ENCODE measurements around the gene TUBA1C. TPM values are rescaled to one million over a fixed set of nuclear protein-coding genes. Genes with fewer than 3 reads are reported as not detected.
A peak's percentile ranks its signal among the peaks of the same experiment; 100 is the strongest.

The TUBA1C gene
- total RNA-seq = 50.9 TPM
- long read RNA-seq, transcript TUBA1C-201 (4 exons, 3,001 nt) = major isoform, 11 of 18 reads
- long read RNA-seq, partial matches to known transcripts = 6 of 18 reads
- long read RNA-seq, other reads (novel, unspliced or antisense) = 1 of 18 reads

GRCh38 chr12:49264873-49265792 lies at the start of gene TUBA1C:
Gene TUBA1C (plus strand): TSS chr12:49265082. CDS start chr12:49265182, 100 bp downstream.
- DNase-seq (peak; percentile 95), ATAC-seq (ENCODE audit: poor library complexity) (peak; percentile 97)
- intact Hi-C loops (cut with DNase I) = no loop called here

- no peak for DNase-seq
- intact Hi-C loops (cut with DNase I) = no loop called here
- ATAC-seq (ENCODE audit: poor library complexity) = no peak
Observed at GRCh38 chr12:49219417-49220026, 45.4 kb upstream of the TUBA1C start.

GRCh38 chr12:49220972-49221371 lies 43.9 kb upstream of the TUBA1C start:
- ATAC-seq (ENCODE audit: poor library complexity) (peak; percentile 8), DNase-seq (no peak)
- intact Hi-C loops (cut with DNase I) = no loop called here

GRCh38 chr12:49223122-49223521 lies 41.8 kb upstream of the TUBA1C start:
- intact Hi-C loops (cut with DNase I) = no loop called here
- ATAC-seq (ENCODE audit: poor library complexity) (no peak), DNase-seq (no peak)

GRCh38 chr12:49223590-49224369 lies 41.1 kb upstream of the TUBA1C start:
- intact Hi-C loops (cut with DNase I) = no loop called here
- no peak for ATAC-seq (ENCODE audit: poor library complexity)
- DNase-seq = no peak

- DNase-seq = no peak
- intact Hi-C loops (cut with DNase I) = no loop called here
- ATAC-seq (ENCODE audit: poor library complexity) = peak; percentile 21
Observed at GRCh38 chr12:49225576-49226166, 39.2 kb upstream of the TUBA1C start.

GRCh38 chr12:49227713-49228112 lies 37.2 kb upstream of the TUBA1C start:
- DNase-seq (no peak), ATAC-seq (ENCODE audit: poor library complexity) (no peak)
- intact Hi-C loops (cut with DNase I) = no loop called here

GRCh38 chr12:49228653-49229052 lies 36.2 kb upstream of the TUBA1C start:
- DNase-seq (no peak), ATAC-seq (ENCODE audit: poor library complexity) (no peak)
- intact Hi-C loops (cut with DNase I) = no loop called here

GRCh38 chr12:49230176-49230804 lies 34.6 kb upstream of the TUBA1C start:
- intact Hi-C loops (cut with DNase I) = loop anchor here (5.0 kb wide), 1 partner anchor 98 kb away; the partner anchor contains the start of gene TUBA1B
- DNase-seq = no peak
- no peak for ATAC-seq (ENCODE audit: poor library complexity)

- DNase-seq (no peak), ATAC-seq (ENCODE audit: poor library complexity) (no peak)
- intact Hi-C loops (cut with DNase I) = loop anchor here (5.0 kb wide), 1 partner anchor 98 kb away; the partner anchor contains the start of gene TUBA1B
Observed at GRCh38 chr12:49230805-49231194, 34.1 kb upstream of the TUBA1C start.

- intact Hi-C loops (cut with DNase I) = loop anchor here (5.0 kb wide), 1 partner anchor 100 kb away; the partner anchor contains the start of gene TUBA1B
- ATAC-seq (ENCODE audit: poor library complexity) (no peak), DNase-seq (no peak)
Observed at GRCh38 chr12:49231878-49232655, 32.8 kb upstream of the TUBA1C start.

- ATAC-seq (ENCODE audit: poor library complexity) (peak; percentile 81), DNase-seq (peak; percentile 81)
- intact Hi-C loops (cut with DNase I) = loop anchor here (5.0 kb wide), 1 partner anchor 101 kb away; the partner anchor contains the start of gene TUBA1B
Observed at GRCh38 chr12:49232940-49233841, 31.7 kb upstream of the TUBA1C start.

GRCh38 chr12:49233842-49234526 lies 30.9 kb upstream of the TUBA1C start:
- intact Hi-C loops (cut with DNase I) = loop anchor here (2.0 to 5.0 kb wide), 2 partner anchors 45 to 102 kb away; partner anchors contain the start of genes TUBA1A and TUBA1B
- ATAC-seq (ENCODE audit: poor library complexity) = peak; percentile 32

GRCh38 chr12:49236423-49236822 lies 28.5 kb upstream of the TUBA1C start:
- DNase-seq (no peak), ATAC-seq (ENCODE audit: poor library complexity) (no peak)
- intact Hi-C loops (cut with DNase I) = loop anchor here (5.0 kb wide), 1 partner anchor 149 kb away; no protein-coding TSS in a partner anchor

More at GRCh38 chr12:49233842-49234526, 30.9 kb upstream of the TUBA1C start:
- peak; percentile 84 for DNase-seq

GRCh38 chr12:49243631-49244030 lies 21.3 kb upstream of the TUBA1C start:
- ATAC-seq (ENCODE audit: poor library complexity) (no peak), DNase-seq (no peak)
- intact Hi-C loops (cut with DNase I) = no loop called here
